OCI-LY7 (cell line): ENCODE measurements around the gene RECK. TPM values are rescaled to one million over a fixed set of nuclear protein-coding genes. Genes with fewer than 3 reads are reported as not detected.

Experiments used
- BruUV-seq: library from RNA; stranded (reverse); fragments of 400-500 nt; replicated peaks from 2 replicates; lab custom pipeline; 2021; lab: Mats Ljungman, UMichigan
- CTCF ChIA-PET: fragments of 300-600 bp; sonication (Branson Sonifier 250); formaldehyde crosslinking; loops from one replicate; lab custom pipeline; 2022; ENCODE audit warnings: antibody characterized with exemption; ENCODE audit not compliant: unreplicated experiment; lab: Charles Lee
- POLR2A ChIA-PET: fragments of 300-600 bp; sonication (Branson Sonifier 250); formaldehyde crosslinking; loops from one replicate; lab custom pipeline; 2022; ENCODE audit warnings: antibody characterized with exemption; lab: Charles Lee
- DNase-seq: peaks from one replicate; pipeline ENCODE4 v3.0.0-alpha.2; 2015; ENCODE audit warnings: low spot score
- H2AFZ ChIP-seq: fragments of 200-600 bp; sonication (generic), shearing (Covaris generic); 2 replicates; pipeline ENCODE4 v1.6.1; 2014; ENCODE audit warnings: mild to moderate bottlenecking, antibody characterized with exemption, low read length, moderate library complexity
- H3K27ac ChIP-seq: fragments of 200-600 bp; sonication (generic); 2 replicates; pipeline ENCODE4 v1.5.1; 2014; ENCODE audit warnings: mixed run types, low read depth, mild to moderate bottlenecking, moderate library complexity, low read length, inconsistent platforms; ENCODE audit not compliant: poor library complexity, severe bottlenecking
- H3K36me3 ChIP-seq: fragments of 200-600 bp; sonication (generic); 2 replicates; pipeline ENCODE4 v1.6.1; 2014; ENCODE audit warnings: mild to moderate bottlenecking, antibody characterized with exemption, low read length, moderate library complexity, mixed read lengths; ENCODE audit not compliant: insufficient read depth
- H3K4me1 ChIP-seq: fragments of 200-600 bp; sonication (generic); 2 replicates; pipeline ENCODE4 v1.5.1; 2014; ENCODE audit warnings: mild to moderate bottlenecking, low read length; ENCODE audit not compliant: insufficient read depth, poor library complexity, severe bottlenecking
- H3K4me2 ChIP-seq: fragments of 200-600 bp; sonication (generic); 2 replicates; pipeline ENCODE4 v1.6.1; 2014; ENCODE audit warnings: mild to moderate bottlenecking, low read length
- H3K4me3 ChIP-seq: fragments of 200-600 bp; sonication (generic); 2 replicates; pipeline ENCODE4 v1.5.1; 2014; ENCODE audit warnings: mild to moderate bottlenecking, low read depth, low read length; ENCODE audit not compliant: poor library complexity, severe bottlenecking
- H3K79me2 ChIP-seq: fragments of 200-600 bp; sonication (generic); 2 replicates; pipeline ENCODE4 v1.6.1; 2016; ENCODE audit warnings: low read depth, mild to moderate bottlenecking, low read length, moderate library complexity, mixed read lengths; ENCODE audit not compliant: insufficient read depth
- H3K9me2 ChIP-seq: fragments of 200-600 bp; sonication (generic); 2 replicates; pipeline ENCODE4 v1.6.1; 2016; ENCODE audit warnings: mild to moderate bottlenecking, low read length, mixed read lengths; ENCODE audit not compliant: insufficient read depth
- H3K9me3 ChIP-seq: fragments of 200-600 bp; sonication (generic); 2 replicates; pipeline ENCODE4 v1.6.1; 2014; ENCODE audit warnings: mild to moderate bottlenecking, mixed run types, low read length, mixed read lengths
- H4K20me1 ChIP-seq: fragments of 200-600 bp; sonication (generic); 2 replicates; pipeline ENCODE4 v1.6.1; 2014; ENCODE audit warnings: mild to moderate bottlenecking, antibody characterized with exemption, low read length, moderate library complexity, mixed read lengths; ENCODE audit not compliant: insufficient read depth
- CTCF ChIP-seq: fragments of 200-600 bp; sonication (generic); conservative IDR thresholded peaks from 2 replicates; pipeline ENCODE4 v1.5.1; 2014; ENCODE audit warnings: mild to moderate bottlenecking, antibody characterized with exemption, low read length, moderate library complexity, mixed read lengths
- EZH2phosphoT487 ChIP-seq: fragments of 200-600 bp; sonication (generic); IDR thresholded peaks from 2 replicates; pipeline ENCODE4 v1.6.1; 2018; ENCODE audit warnings: low read depth, borderline replicate concordance, mild to moderate bottlenecking, mixed run types, antibody characterized with exemption, low read length, moderate library complexity, mixed read lengths
- intact Hi-C: fragments of 100-400 bp; cut with micrococcal nuclease; formaldehyde crosslinking; loops from one replicate; pipeline ENCODE4 v1.10.0; 2022; ENCODE audit not compliant: unreplicated experiment
- total RNA-seq, 2 experiments: library from RNA; depleted of rRNA in 1 of 2; stranded (reverse); fragments of >200 nt in 1 of 2; shearing (Covaris generic) in 1 of 2; gene quantifications; 2 replicates each; pipeline ENCODE4 v1.2.3, GENCODE V29; 2014 to 2022

The RECK gene
- total RNA-seq, 2 experiments from 2014 or later: 3.0 to 6.5 TPM

- H3K36me3 ChIP-seq: no peaks in the 10 kb centered on the region
- no peak for DNase-seq
- BruUV-seq: no TSS peak
- H3K27ac ChIP-seq: no peak overlapping the region
- H4K20me1 ChIP-seq: no peaks in the 10 kb centered on the region
- no peak overlapping the region for H3K4me3 ChIP-seq
- POLR2A ChIA-PET: interaction anchor here (0.5 to 1.1 kb wide), 8 partner anchors 9 to 498 kb away, joined by 3 to 8 read pairs (median 4); no protein-coding TSS in a partner anchor
- peaks cover 15% of the 10 kb centered on the region for H3K4me1 ChIP-seq
- H2AFZ ChIP-seq: 0 out of 2 replicates have a peak overlapping the region, but pooled peaks have one; percentile 20
- CTCF ChIA-PET: interaction anchor here (1.1 kb wide), 1 partner anchor 71 kb away, joined by 3 read pairs; no protein-coding TSS in a partner anchor
- no peaks in the 10 kb centered on the region for H3K79me2 ChIP-seq
- no peaks in the 10 kb centered on the region for H3K9me3 ChIP-seq
- TF ChIP-seq EZH2phosphoT487: no peak
- no peaks in the 10 kb centered on the region for H3K9me2 ChIP-seq
- intact Hi-C loops: loop anchor here (10.0 kb wide), 2 partner anchors 135 to 235 kb away; partner anchors contain the start of genes CCIN and NPR2
- H3K4me2 ChIP-seq: peak overlapping the region; percentile 37
Measured at GRCh38 chr9:36029765-36030528, 6.8 kb upstream of the RECK start.

GRCh38 chr9:36030871-36031270, 5.8 kb upstream of the RECK start:
- H2AFZ ChIP-seq: no peak overlapping the region
- no peaks in the 10 kb centered on the region for H3K9me3 ChIP-seq
- no TSS peak for BruUV-seq
- ChIA-PET POLR2A (interaction anchor here (0.6 kb wide), 1 partner anchor 499 kb away, joined by 3 read pairs; no protein-coding TSS in a partner anchor), CTCF (no interaction called here)
- TF ChIP-seq CTCF (no peak), EZH2phosphoT487 (no peak)
- H3K9me2 ChIP-seq: no peaks in the 10 kb centered on the region
- no peak overlapping the region for H3K4me3 ChIP-seq
- H4K20me1 ChIP-seq: no peaks in the 10 kb centered on the region
- peaks cover 15% of the 10 kb centered on the region for H3K4me1 ChIP-seq
- H3K36me3 ChIP-seq: no peaks in the 10 kb centered on the region
- intact Hi-C loops: loop anchor here (10.0 kb wide), 1 partner anchor 134 kb away; the partner anchor contains the start of gene CCIN
- no peak overlapping the region for H3K27ac ChIP-seq
- DNase-seq: no peak
- no peak overlapping the region for H3K4me2 ChIP-seq
- H3K79me2 ChIP-seq: no peaks in the 10 kb centered on the region

GRCh38 chr9:36031774-36032555, 4.7 kb upstream of the RECK start:
- intact Hi-C loops: loop anchor here (10.0 kb wide), 1 partner anchor 133 kb away; the partner anchor contains the start of gene CCIN
- TF ChIP-seq EZH2phosphoT487 (no peak), CTCF (no peak)
- H3K9me3 ChIP-seq: no peaks in the 10 kb centered on the region
- no peaks in the 10 kb centered on the region for H3K79me2 ChIP-seq
- BruUV-seq: no TSS peak
- peaks cover 19% of the 10 kb centered on the region for H3K4me1 ChIP-seq
- DNase-seq: no peak
- CTCF ChIA-PET: no interaction called here
- no peak overlapping the region for H3K27ac ChIP-seq
- no peak overlapping the region for H2AFZ ChIP-seq
- no peaks in the 10 kb centered on the region for H3K9me2 ChIP-seq
- no peaks in the 10 kb centered on the region for H3K36me3 ChIP-seq
- no peaks in the 10 kb centered on the region for H4K20me1 ChIP-seq
- H3K4me2 ChIP-seq: no peak overlapping the region
- POLR2A ChIA-PET: no interaction called here
- H3K4me3 ChIP-seq: no peak overlapping the region
